ENCODE measurements around the gene CRELD2. TPM values are rescaled to one million over a fixed set of nuclear protein-coding genes. Genes with fewer than 3 reads are reported as not detected.

Gene CRELD2
- total and polyA plus RNA-seq, 2 of the 13 experiments (the other 11 are each of a cell fraction or from before 2014, with no cell fraction given), result 17.2 to 44.7 TPM

- TF ChIP-seq MAX (IDR thresholded peaks at IDR 0.05) (peak; percentile 76), RFX3 (CRISPR knock-in tag; IDR thresholded peaks at IDR 0.05) (no peak), HDAC6 (IDR thresholded peaks at IDR 0.05; ENCODE audit: low read depth, low read length) (no peak), PRPF4 (IDR thresholded peaks at IDR 0.05; ENCODE audit: low read depth, low read length, poor library complexity, severe bottlenecking) (no peak), ELF4 (CRISPR knock-in tag; IDR thresholded peaks at IDR 0.05; ENCODE audit: borderline replicate concordance) (no peak), DR1 (CRISPR knock-in tag; IDR thresholded peaks at IDR 0.05) (no peak; the same call in 1 of the 2 replicates), ZNF124 (CRISPR knock-in tag; IDR thresholded peaks at IDR 0.05) (no peak), CERS6 (CRISPR knock-in tag; IDR thresholded peaks at IDR 0.05) (no peak), TBX2 (CRISPR knock-in tag; IDR thresholded peaks at IDR 0.05; ENCODE audit: borderline replicate concordance) (peak; percentile 76)
These were observed 48.6 kb downstream of the CRELD2 start (continued) for GRCh38 chr22:49966774-49967705.

GRCh38 chr22:49967706-49968208 is 49.3 kb downstream of the CRELD2 start:
- BruUV-seq (replicated peaks), result no TSS peak
- Histone ChIP-seq H3K79me2 (ENCODE audit: insufficient read depth, low read length) (peaks cover 15% of the 10 kb centered on the region), H3K9me3 (ENCODE audit: low read length) (no peaks in the 10 kb centered on the region), H3K4me3 (replicated peaks in 1 of 3; ENCODE audit: insufficient read depth in 1 of 3, low read depth in 2 of 3, low read length in 3 of 3) (peak overlapping the region; percentile 24 to 99 (median 39)), H3K9ac (ENCODE audit: insufficient read depth, low read depth, low read length) (peak overlapping the region; percentile 67), H3K4me1 (ENCODE audit: insufficient read depth, low read length) (peaks cover 97% of the 10 kb centered on the region), H3K36me3 (replicated peaks in 1 of 2; ENCODE audit: control insufficient read depth in 1 of 2, insufficient read depth in 2 of 2, low read length in 2 of 2) (peaks cover 5 to 15% of the 10 kb centered on the region in 2 experiments), H3K27me3 (ENCODE audit: control insufficient read depth in 1 of 2, insufficient read depth in 2 of 2, low read length in 2 of 2) (no peaks in the 10 kb centered on the region), H2AFZ (ENCODE audit: low read length) (no peak overlapping the region), H3K4me2 (ENCODE audit: low read depth, low read length) (peak overlapping the region; percentile 94), H3K27ac (ENCODE audit: extremely low read length, insufficient read depth, low read length) (peak overlapping the region; percentile 84), H4K20me1 (ENCODE audit: insufficient read depth, low read length) (peaks cover 25% of the 10 kb centered on the region)
- FAIRE-seq (no peak), DNase-seq (ENCODE audit: low spot score) (peak; percentile 70), ATAC-seq (peak; percentile 28)
- POLR2A ChIA-PET, result interaction anchor here (1.0 to 16.4 kb wide), 12 partner anchors 9 to 540 kb away, joined by 3 to 722 read pairs (median 4); partner anchors contain the start of genes LMF2, NCAPH2 and PIM3
- intact Hi-C loops (cut with micrococcal nuclease; ENCODE audit: unreplicated experiment), result loop anchor here (5.0 kb wide), 1 partner anchor 35 kb away; no protein-coding TSS in a partner anchor
- 0% methylated on average over 4 of the region's 18 CpGs for WGBS (ENCODE audit: low lambda C conversion rate)
- in situ Hi-C loops (cut with HindIII; ENCODE audit: extremely low pct_ligation_motif_present, low pct_unique_long_range_greater_than_20kb), result loop anchor here (5.0 kb wide), 1 partner anchor 35 kb away; no protein-coding TSS in a partner anchor
- CTCF ChIA-PET (ENCODE audit: low intra/inter-chr PET ratio, low total read pairs), result no interaction called here
- TF ChIP-seq KAT8 (CRISPR knock-in tag; IDR thresholded peaks at IDR 0.05) (no peak), ETV6 (CRISPR knock-in tag; conservative IDR thresholded peaks at IDR 0.05) (no peak), RBFOX2 (IDR thresholded peaks at IDR 0.05; ENCODE audit: low read depth, low read length) (no peak), ATRX (CRISPR knock-in tag; IDR thresholded peaks at IDR 0.05; ENCODE audit: borderline replicate concordance) (no peak), MTA1 (CRISPR knock-in tag; IDR thresholded peaks at IDR 0.05; ENCODE audit: borderline replicate concordance) (no peak), ZNF687 (CRISPR knock-in tag; IDR thresholded peaks at IDR 0.05) (peak; percentile 58), DR1 (CRISPR knock-in tag; IDR thresholded peaks at IDR 0.05) (no peak), TEAD3 (CRISPR knock-in tag; optimal IDR thresholded peaks at IDR 0.05; ENCODE audit: borderline replicate concordance) (peak; percentile 57), ZNF264 (CRISPR knock-in tag; IDR thresholded peaks at IDR 0.05) (no peak), CEBPG (CRISPR knock-in tag; IDR thresholded peaks at IDR 0.05) (no peak)

All from HepG2 (cell line).